Activated naive CD8-positive, alpha-beta T cell treated with anti-CD3 and anti-CD28 coated beads, Interleukin-2, amount 50 U/mL, for 24 hours (primary cell): ENCODE measurements around the gene POLR2C.
A peak's percentile ranks its signal among the peaks of the same experiment; 100 is the strongest.

Source experiments
- ATAC-seq: fragments of 150-1000 bp; cut with Tn5 transposase; one replicate; pipeline ENCODE4 v1.10.0; 2021
- DNase-seq: peaks from one replicate; pipeline ENCODE4 v3.0.0; 2021
- H3K27ac Mint-ChIP-seq: one replicate; pipeline ENCODE4 v1.8.0; 2021; ENCODE audit warnings: mild to moderate bottlenecking, mixed read lengths
- H3K27me3 Mint-ChIP-seq: one replicate; pipeline ENCODE4 v1.8.0; 2021; ENCODE audit warnings: mixed read lengths
- H3K36me3 Mint-ChIP-seq: one replicate; pipeline ENCODE4 v1.8.0; 2021; ENCODE audit warnings: low read depth, mixed read lengths
- H3K4me1 Mint-ChIP-seq: one replicate; pipeline ENCODE4 v1.8.0; 2021; ENCODE audit warnings: mixed read lengths
- H3K4me3 Mint-ChIP-seq: one replicate; pipeline ENCODE4 v1.8.0; 2021; ENCODE audit warnings: mild to moderate bottlenecking, moderate library complexity, mixed read lengths
- H3K9me3 Mint-ChIP-seq: one replicate; pipeline ENCODE4 v1.8.0; 2021; ENCODE audit warnings: mixed read lengths

The POLR2C gene

GRCh38 chr16:57462209-57462977 lies at the start of gene POLR2C:
Gene POLR2C (plus strand): TSS chr16:57462679. CDS start chr16:57462725, 46 bp downstream.
- peaks cover 25% of the 10 kb centered on the region for H3K4me1 Mint-ChIP-seq
- H3K36me3 Mint-ChIP-seq: peaks cover 20% of the 10 kb centered on the region
- DNase-seq (peak; percentile 96), ATAC-seq (peak; percentile 91)
- H3K27ac Mint-ChIP-seq: peak within 1 kb of the TSS; percentile 99
- no peaks in the 10 kb centered on the region for H3K27me3 Mint-ChIP-seq
- no peaks in the 10 kb centered on the region for H3K9me3 Mint-ChIP-seq
- H3K4me3 Mint-ChIP-seq: peak within 1 kb of the TSS; percentile 99

- H3K36me3 Mint-ChIP-seq: no peaks in the 10 kb centered on the region
- peaks cover 3% of the 10 kb centered on the region for H3K27me3 Mint-ChIP-seq
- no peaks in the 10 kb centered on the region for H3K9me3 Mint-ChIP-seq
- DNase-seq (no peak), ATAC-seq (no peak)
- no peak overlapping the region for H3K4me3 Mint-ChIP-seq
- H3K27ac Mint-ChIP-seq: peak overlapping the region; percentile 14
- H3K4me1 Mint-ChIP-seq: peaks cover 31% of the 10 kb centered on the region
Measured at GRCh38 chr16:57413301-57413730, 49.2 kb upstream of the POLR2C start.

- H3K4me3 Mint-ChIP-seq: no peak overlapping the region
- peaks cover 34% of the 10 kb centered on the region for H3K4me1 Mint-ChIP-seq
Measured at GRCh38 chr16:57413733-57414132, 48.7 kb upstream of the POLR2C start.

GRCh38 chr16:57416084-57416483 lies 46.4 kb upstream of the POLR2C start:
- H3K27me3 Mint-ChIP-seq: no peaks in the 10 kb centered on the region
- DNase-seq (no peak), ATAC-seq (no peak)
- H3K36me3 Mint-ChIP-seq: no peaks in the 10 kb centered on the region
- no peaks in the 10 kb centered on the region for H3K9me3 Mint-ChIP-seq
- peaks cover 35% of the 10 kb centered on the region for H3K4me1 Mint-ChIP-seq
- no peak overlapping the region for H3K4me3 Mint-ChIP-seq
- peak overlapping the region; percentile 81 for H3K27ac Mint-ChIP-seq

More at GRCh38 chr16:57413733-57414132, 48.7 kb upstream of the POLR2C start:
- ATAC-seq (no peak), DNase-seq (no peak)
- no peaks in the 10 kb centered on the region for H3K36me3 Mint-ChIP-seq
- H3K27ac Mint-ChIP-seq: no peak overlapping the region
- H3K9me3 Mint-ChIP-seq: no peaks in the 10 kb centered on the region
- H3K27me3 Mint-ChIP-seq: peaks cover 3% of the 10 kb centered on the region

- no peaks in the 10 kb centered on the region for H3K36me3 Mint-ChIP-seq
- H3K27ac Mint-ChIP-seq: no peak overlapping the region
- no peaks in the 10 kb centered on the region for H3K27me3 Mint-ChIP-seq
- DNase-seq (no peak), ATAC-seq (no peak)
- no peak overlapping the region for H3K4me3 Mint-ChIP-seq
- H3K4me1 Mint-ChIP-seq: peaks cover 24% of the 10 kb centered on the region
- H3K9me3 Mint-ChIP-seq: no peaks in the 10 kb centered on the region
Measured at GRCh38 chr16:57419506-57419905, 43.0 kb upstream of the POLR2C start.

GRCh38 chr16:57422026-57422944 lies 40.2 kb upstream of the POLR2C start:
- no peak overlapping the region for H3K4me3 Mint-ChIP-seq
- DNase-seq (no peak), ATAC-seq (no peak)
- no peaks in the 10 kb centered on the region for H3K27me3 Mint-ChIP-seq
- H3K9me3 Mint-ChIP-seq: no peaks in the 10 kb centered on the region
- H3K4me1 Mint-ChIP-seq: peaks cover 16% of the 10 kb centered on the region
- H3K36me3 Mint-ChIP-seq: peaks cover 4% of the 10 kb centered on the region
- H3K27ac Mint-ChIP-seq: peak overlapping the region; percentile 44

GRCh38 chr16:57423152-57423551 lies 39.3 kb upstream of the POLR2C start:
- DNase-seq (no peak), ATAC-seq (no peak)
- peaks cover 11% of the 10 kb centered on the region for H3K36me3 Mint-ChIP-seq
- no peak overlapping the region for H3K4me3 Mint-ChIP-seq
- no peaks in the 10 kb centered on the region for H3K27me3 Mint-ChIP-seq
- H3K27ac Mint-ChIP-seq: no peak overlapping the region
- peaks cover 12% of the 10 kb centered on the region for H3K4me1 Mint-ChIP-seq
- no peaks in the 10 kb centered on the region for H3K9me3 Mint-ChIP-seq

- H3K4me1 Mint-ChIP-seq: peaks cover 1% of the 10 kb centered on the region
- H3K27ac Mint-ChIP-seq: no peak overlapping the region
- H3K9me3 Mint-ChIP-seq: no peaks in the 10 kb centered on the region
- no peaks in the 10 kb centered on the region for H3K27me3 Mint-ChIP-seq
- no peak overlapping the region for H3K4me3 Mint-ChIP-seq
- H3K36me3 Mint-ChIP-seq: peaks cover 21% of the 10 kb centered on the region
- ATAC-seq (no peak), DNase-seq (no peak)
Measured at GRCh38 chr16:57424583-57424982, 37.9 kb upstream of the POLR2C start.

GRCh38 chr16:57426356-57426755 lies 36.1 kb upstream of the POLR2C start:
- DNase-seq (no peak), ATAC-seq (no peak)
- Mint-ChIP-seq H3K4me1 (no peaks in the 10 kb centered on the region), H3K27me3 (no peaks in the 10 kb centered on the region), H3K36me3 (peaks cover 35% of the 10 kb centered on the region), H3K9me3 (no peaks in the 10 kb centered on the region), H3K4me3 (no peak overlapping the region), H3K27ac (no peak overlapping the region)

- Mint-ChIP-seq H3K27ac (no peak overlapping the region), H3K9me3 (no peaks in the 10 kb centered on the region), H3K4me1 (no peaks in the 10 kb centered on the region), H3K36me3 (peaks cover 38% of the 10 kb centered on the region), H3K4me3 (no peak overlapping the region), H3K27me3 (no peaks in the 10 kb centered on the region)
- DNase-seq: no peak
- ATAC-seq: no peak
Measured at GRCh38 chr16:57427307-57427706, 35.2 kb upstream of the POLR2C start.

- Mint-ChIP-seq H3K27me3 (no peaks in the 10 kb centered on the region), H3K4me1 (peaks cover 2% of the 10 kb centered on the region), H3K27ac (no peak overlapping the region), H3K9me3 (no peaks in the 10 kb centered on the region), H3K36me3 (peaks cover 43% of the 10 kb centered on the region), H3K4me3 (no peak overlapping the region)
- no peak for DNase-seq
- ATAC-seq: no peak
Measured at GRCh38 chr16:57427824-57428223, 34.7 kb upstream of the POLR2C start.

- ATAC-seq: no peak
- Mint-ChIP-seq H3K9me3 (no peaks in the 10 kb centered on the region), H3K4me1 (peaks cover 25% of the 10 kb centered on the region), H3K27ac (no peak overlapping the region), H3K36me3 (peaks cover 64% of the 10 kb centered on the region), H3K27me3 (no peaks in the 10 kb centered on the region), H3K4me3 (no peak overlapping the region)
- no peak for DNase-seq
Measured at GRCh38 chr16:57430955-57431354, 31.5 kb upstream of the POLR2C start.

GRCh38 chr16:57432505-57432904 lies 30.0 kb upstream of the POLR2C start:
- H3K4me1 Mint-ChIP-seq: peaks cover 25% of the 10 kb centered on the region
- H3K9me3 Mint-ChIP-seq: no peaks in the 10 kb centered on the region
- no peak overlapping the region for H3K4me3 Mint-ChIP-seq
- no peak overlapping the region for H3K27ac Mint-ChIP-seq
- H3K36me3 Mint-ChIP-seq: peaks cover 62% of the 10 kb centered on the region
- ATAC-seq: no peak
- DNase-seq: no peak
- H3K27me3 Mint-ChIP-seq: no peaks in the 10 kb centered on the region

GRCh38 chr16:57432989-57433388 lies 29.5 kb upstream of the POLR2C start:
- no peak overlapping the region for H3K27ac Mint-ChIP-seq
- DNase-seq (no peak), ATAC-seq (no peak)
- no peaks in the 10 kb centered on the region for H3K9me3 Mint-ChIP-seq
- peaks cover 25% of the 10 kb centered on the region for H3K4me1 Mint-ChIP-seq
- peaks cover 57% of the 10 kb centered on the region for H3K36me3 Mint-ChIP-seq
- H3K27me3 Mint-ChIP-seq: no peaks in the 10 kb centered on the region
- no peak overlapping the region for H3K4me3 Mint-ChIP-seq

GRCh38 chr16:57434003-57434402 lies 28.5 kb upstream of the POLR2C start:
- Mint-ChIP-seq H3K36me3 (peaks cover 58% of the 10 kb centered on the region), H3K4me3 (no peak overlapping the region)
- no peak for ATAC-seq

More at GRCh38 chr16:57434003-57434402, 28.5 kb upstream of the POLR2C start:
- H3K27me3 Mint-ChIP-seq: no peaks in the 10 kb centered on the region
- peaks cover 25% of the 10 kb centered on the region for H3K4me1 Mint-ChIP-seq
- no peaks in the 10 kb centered on the region for H3K9me3 Mint-ChIP-seq
- DNase-seq: no peak
- H3K27ac Mint-ChIP-seq: no peak overlapping the region
